Measurements from ENCODE around the gene FAM83G. TPM values are rescaled to one million over a fixed set of nuclear protein-coding genes. Genes with fewer than 3 reads are reported as not detected.
A peak's percentile ranks its signal among the peaks of the same experiment; 100 is the strongest.
"Not testable (repeated sequence)": the region's sequence is repeated elsewhere in the genome, so short reads cannot be mapped to it uniquely, and the experiment has no call there.

Gene FAM83G
- total and polyA plus RNA-seq, 4 donors, result 2.2 to 11.9 (median 7.5) TPM

DNA sequence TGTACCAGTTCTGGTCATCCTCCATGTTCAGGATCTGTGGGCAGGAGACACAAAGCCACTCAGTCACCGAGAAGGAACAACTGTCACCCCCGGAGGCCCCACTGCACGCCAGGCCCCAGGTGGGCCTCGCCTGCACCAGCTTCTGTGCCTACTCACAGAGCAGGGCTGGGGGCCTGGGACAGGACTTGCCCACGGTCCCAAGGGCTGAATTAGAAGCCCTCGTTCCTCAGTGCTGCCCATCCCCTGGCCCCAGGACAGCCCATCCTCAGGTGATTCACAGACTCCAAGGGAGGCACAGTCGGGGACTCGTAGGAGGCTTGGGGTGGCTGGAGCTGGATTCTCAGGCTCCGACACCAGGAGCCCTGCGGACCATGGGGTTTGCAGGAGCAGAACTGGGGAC is 37.3 kb upstream of the FAM83G start:
- ATAC-seq (ENCODE audit: insufficient read depth, low FRiP score); DNase-seq; H3K27ac ChIP-seq (ENCODE audit: low read depth in 1 of 2, low read length in 1 of 2); H3K27me3 ChIP-seq (ENCODE audit: control insufficient read depth in 3 of 3, insufficient read depth in 3 of 3, low read length in 2 of 3); H3K9ac ChIP-seq (ENCODE audit: insufficient read depth in 1 of 2, low read length in 2 of 2); H3K4me1 ChIP-seq (ENCODE audit: control insufficient read depth in 5 of 5, insufficient read depth in 5 of 5, low read length in 5 of 5); H3K9me3 ChIP-seq (ENCODE audit: control insufficient read depth in 4 of 4, insufficient read depth in 3 of 4, low read length in 3 of 4); H3K36me3 ChIP-seq (ENCODE audit: control insufficient read depth in 4 of 4, insufficient read depth in 4 of 4, low read length in 4 of 4); H3K4me3 ChIP-seq: not testable (repeated sequence)
- WGBS, 2 donors, result 77 to 80% methylated on average over 2 to 3 of the region's 10 CpGs

DNA sequence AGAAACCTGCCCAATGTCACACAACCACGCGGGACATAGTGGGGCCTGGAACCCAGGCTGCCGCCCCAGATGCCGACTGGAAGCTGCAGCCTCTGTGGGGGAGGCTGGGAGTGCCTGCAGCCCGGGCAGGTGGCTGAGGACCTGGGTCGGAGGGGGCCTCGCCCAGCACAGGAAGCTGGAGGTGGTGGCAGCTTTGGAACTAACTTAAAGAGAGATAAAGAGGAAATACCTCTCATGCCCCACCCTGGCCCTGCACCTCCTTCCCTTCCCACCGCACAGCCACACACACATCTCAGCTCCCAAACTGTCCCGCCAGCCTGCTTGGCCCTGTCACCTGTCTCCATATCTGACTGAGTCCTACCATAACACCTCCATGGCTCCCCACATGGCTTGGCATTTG is 35.8 kb upstream of the FAM83G start:
- no CpG with 5 or more reads among the region's 9 CpGs for WGBS, 2 donors

DNA sequence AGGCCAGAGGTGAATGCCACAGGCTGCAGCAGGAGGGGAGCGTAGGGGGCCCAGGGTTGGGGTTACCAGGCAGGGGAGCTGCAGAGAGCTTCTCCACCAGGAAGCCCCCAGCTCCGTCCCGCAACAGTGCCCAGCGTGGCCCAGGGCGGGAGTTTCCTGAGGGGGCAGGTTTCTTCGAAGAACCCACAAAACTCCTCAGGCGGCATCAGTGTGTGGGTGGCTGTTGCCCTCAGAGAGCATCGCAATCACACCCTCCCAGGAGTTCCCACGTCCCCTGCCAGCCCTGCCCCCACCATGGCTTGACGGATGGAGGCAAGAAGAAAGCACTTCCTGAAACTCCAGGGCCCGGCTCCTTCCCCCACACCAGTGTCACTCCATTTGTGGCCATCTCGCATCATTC is 34.2 kb upstream of the FAM83G start:
- H3K9ac ChIP-seq (ENCODE audit: insufficient read depth in 1 of 2, low read length in 2 of 2); H3K4me1 ChIP-seq (ENCODE audit: control insufficient read depth in 5 of 5, insufficient read depth in 5 of 5, low read length in 5 of 5); H3K27me3 ChIP-seq (ENCODE audit: control insufficient read depth in 3 of 3, insufficient read depth in 3 of 3, low read length in 2 of 3); DNase-seq; H3K36me3 ChIP-seq (ENCODE audit: control insufficient read depth in 4 of 4, insufficient read depth in 4 of 4, low read length in 4 of 4); H3K9me3 ChIP-seq (ENCODE audit: control insufficient read depth in 4 of 4, insufficient read depth in 3 of 4, low read length in 3 of 4); H3K27ac ChIP-seq (ENCODE audit: low read depth in 1 of 2, low read length in 1 of 2); ATAC-seq (ENCODE audit: insufficient read depth, low FRiP score); H3K4me3 ChIP-seq: not testable (repeated sequence)
- no CpG with 5 or more reads among the region's 12 CpGs for WGBS, 2 donors

More for the DNA sequence above, 35.8 kb upstream of the FAM83G start:
- H3K9me3 ChIP-seq (ENCODE audit: control insufficient read depth in 4 of 4, insufficient read depth in 3 of 4, low read length in 3 of 4); H3K27ac ChIP-seq (ENCODE audit: low read depth in 1 of 2, low read length in 1 of 2); H3K4me1 ChIP-seq (ENCODE audit: control insufficient read depth in 5 of 5, insufficient read depth in 5 of 5, low read length in 5 of 5); H3K9ac ChIP-seq (ENCODE audit: insufficient read depth in 1 of 2, low read length in 2 of 2); DNase-seq; H3K27me3 ChIP-seq (ENCODE audit: control insufficient read depth in 3 of 3, insufficient read depth in 3 of 3, low read length in 2 of 3); ATAC-seq (ENCODE audit: insufficient read depth, low FRiP score); H3K4me3 ChIP-seq; H3K36me3 ChIP-seq (ENCODE audit: control insufficient read depth in 4 of 4, insufficient read depth in 4 of 4, low read length in 4 of 4): not testable (repeated sequence)

DNA sequence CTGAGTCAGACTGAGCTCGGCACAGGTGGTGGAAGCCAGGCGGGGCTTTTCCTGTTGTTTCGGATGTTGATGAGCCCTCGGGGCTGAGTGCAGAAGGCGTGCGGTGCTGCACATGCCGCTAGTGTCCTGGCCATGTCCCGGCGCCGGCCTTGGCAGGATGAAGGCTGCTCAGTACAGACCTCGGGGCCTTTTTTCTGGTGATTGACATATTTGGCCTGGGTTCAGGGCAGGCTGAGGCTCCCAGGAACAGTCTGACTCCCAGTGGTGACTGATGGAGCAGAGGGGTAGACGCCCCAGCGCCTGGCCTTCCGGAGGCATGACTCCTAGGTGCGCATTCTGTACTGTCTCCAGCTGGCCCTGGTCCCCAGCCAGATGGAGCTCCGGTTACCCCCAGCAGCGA is 33.4 kb upstream of the FAM83G start:
- not testable (repeated sequence) for H3K27ac ChIP-seq (ENCODE audit: low read depth in 1 of 2, low read length in 1 of 2); DNase-seq; H3K9ac ChIP-seq (ENCODE audit: insufficient read depth in 1 of 2, low read length in 2 of 2); H3K4me3 ChIP-seq; H3K27me3 ChIP-seq (ENCODE audit: control insufficient read depth in 3 of 3, insufficient read depth in 3 of 3, low read length in 2 of 3); H3K4me1 ChIP-seq (ENCODE audit: control insufficient read depth in 5 of 5, insufficient read depth in 5 of 5, low read length in 5 of 5); H3K36me3 ChIP-seq (ENCODE audit: control insufficient read depth in 4 of 4, insufficient read depth in 4 of 4, low read length in 4 of 4); H3K9me3 ChIP-seq (ENCODE audit: control insufficient read depth in 4 of 4, insufficient read depth in 3 of 4, low read length in 3 of 4)
- WGBS, 2 donors, result no CpG with 5 or more reads among the region's 17 CpGs
- peak; percentile 37 for ATAC-seq (ENCODE audit: insufficient read depth, low FRiP score)

DNA sequence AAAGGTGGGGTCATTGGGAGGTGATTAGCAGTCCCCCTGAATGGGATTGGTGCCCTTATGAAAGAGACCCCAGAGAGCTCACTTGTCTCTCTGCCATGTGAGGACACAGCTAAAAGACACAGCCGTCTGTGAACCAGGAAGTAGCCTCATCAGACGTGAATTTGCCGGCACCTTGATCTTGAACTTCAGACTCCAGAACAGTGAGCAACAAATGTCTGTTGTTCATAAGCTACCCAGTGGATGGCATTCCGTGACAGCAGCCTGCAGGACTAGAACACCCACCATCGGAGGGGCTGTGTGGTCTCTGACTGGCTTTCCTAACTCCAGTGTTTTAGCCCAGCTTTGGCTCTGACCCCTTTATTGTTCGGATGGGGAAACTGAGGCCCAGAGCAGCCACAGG is 33.0 kb upstream of the FAM83G start:
- not testable (repeated sequence) for ATAC-seq (ENCODE audit: insufficient read depth, low FRiP score); H3K27me3 ChIP-seq (ENCODE audit: control insufficient read depth in 3 of 3, insufficient read depth in 3 of 3, low read length in 2 of 3); H3K36me3 ChIP-seq (ENCODE audit: control insufficient read depth in 4 of 4, insufficient read depth in 4 of 4, low read length in 4 of 4); DNase-seq; H3K4me1 ChIP-seq (ENCODE audit: control insufficient read depth in 5 of 5, insufficient read depth in 5 of 5, low read length in 5 of 5); H3K27ac ChIP-seq (ENCODE audit: low read depth in 1 of 2, low read length in 1 of 2); H3K4me3 ChIP-seq; H3K9ac ChIP-seq (ENCODE audit: insufficient read depth in 1 of 2, low read length in 2 of 2); H3K9me3 ChIP-seq (ENCODE audit: control insufficient read depth in 4 of 4, insufficient read depth in 3 of 4, low read length in 3 of 4)
- 33% methylated on average over 1 of the region's 6 CpGs; no CpG with 5 or more reads in 1 of the 2 donors for WGBS, 2 donors

DNA sequence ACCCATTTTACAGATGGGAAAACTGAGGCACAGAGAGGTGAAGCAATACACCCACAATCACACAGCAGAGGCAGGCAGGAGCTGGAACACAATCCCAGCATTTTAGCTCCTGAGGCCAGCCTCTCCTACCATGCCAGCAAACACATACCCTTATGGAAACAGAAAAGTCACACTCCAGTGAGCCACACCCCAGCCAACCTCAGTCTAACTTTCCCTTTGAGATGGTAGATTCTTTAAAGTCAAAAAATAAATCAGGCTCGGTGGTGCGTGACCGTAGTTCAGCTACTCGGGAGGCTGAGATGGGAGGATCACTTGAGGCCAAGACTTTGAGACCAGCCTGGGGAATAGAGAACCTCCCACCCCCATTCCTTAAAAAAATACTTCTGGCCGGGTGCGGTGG is 31.6 kb upstream of the FAM83G start:
- not testable (repeated sequence) for H3K4me1 ChIP-seq (ENCODE audit: control insufficient read depth in 5 of 5, insufficient read depth in 5 of 5, low read length in 5 of 5)
- WGBS, 2 donors, result no CpG with 5 or more reads among the region's 6 CpGs

DNA sequence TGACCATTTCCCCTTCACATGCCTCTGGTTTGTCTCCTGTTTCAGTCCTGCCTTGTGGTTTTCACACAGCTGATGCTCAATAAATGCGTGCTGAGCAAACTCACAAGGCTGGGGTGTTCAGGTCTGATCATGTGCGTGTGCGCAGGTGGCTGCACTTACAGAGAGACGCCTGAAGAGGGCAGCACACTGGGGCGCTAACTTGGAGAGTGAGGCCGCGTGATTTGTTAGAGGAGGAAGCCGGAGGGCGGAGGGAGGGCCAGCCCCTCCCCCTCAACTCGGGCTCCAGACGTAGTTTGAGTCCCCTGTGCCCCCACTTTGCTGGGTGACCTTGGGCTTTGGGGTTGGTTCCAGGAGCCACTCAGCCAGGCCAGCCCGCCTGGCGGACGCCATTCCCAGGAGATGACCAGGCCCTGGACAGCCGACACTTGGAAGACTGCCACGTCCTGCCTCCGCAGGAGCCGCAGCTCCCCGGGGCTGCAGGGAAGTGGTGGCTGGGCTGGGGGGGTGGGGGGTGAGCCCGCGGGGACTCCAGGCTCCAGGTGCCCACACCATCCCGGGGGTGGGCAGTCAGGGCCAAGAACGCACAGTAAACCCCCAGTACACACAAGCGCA is 27.9 kb upstream of the FAM83G start:
- not testable (repeated sequence) for H3K4me1 ChIP-seq (ENCODE audit: control insufficient read depth in 5 of 5, insufficient read depth in 5 of 5, low read length in 5 of 5); H3K4me3 ChIP-seq; H3K9me3 ChIP-seq (ENCODE audit: control insufficient read depth in 4 of 4, insufficient read depth in 3 of 4, low read length in 3 of 4); H3K9ac ChIP-seq (ENCODE audit: insufficient read depth in 1 of 2, low read length in 2 of 2); H3K27me3 ChIP-seq (ENCODE audit: control insufficient read depth in 3 of 3, insufficient read depth in 3 of 3, low read length in 2 of 3); DNase-seq; H3K27ac ChIP-seq (ENCODE audit: low read depth in 1 of 2, low read length in 1 of 2); H3K36me3 ChIP-seq (ENCODE audit: control insufficient read depth in 4 of 4, insufficient read depth in 4 of 4, low read length in 4 of 4)
- ATAC-seq (ENCODE audit: insufficient read depth, low FRiP score), result peak; percentile 96
- WGBS, 2 donors, result no CpG with 5 or more reads among the region's 24 CpGs

More for the DNA sequence above, 31.6 kb upstream of the FAM83G start:
- not testable (repeated sequence) for H3K27ac ChIP-seq (ENCODE audit: low read depth in 1 of 2, low read length in 1 of 2); H3K9me3 ChIP-seq (ENCODE audit: control insufficient read depth in 4 of 4, insufficient read depth in 3 of 4, low read length in 3 of 4); H3K27me3 ChIP-seq (ENCODE audit: control insufficient read depth in 3 of 3, insufficient read depth in 3 of 3, low read length in 2 of 3); H3K9ac ChIP-seq (ENCODE audit: insufficient read depth in 1 of 2, low read length in 2 of 2); H3K36me3 ChIP-seq (ENCODE audit: control insufficient read depth in 4 of 4, insufficient read depth in 4 of 4, low read length in 4 of 4); ATAC-seq (ENCODE audit: insufficient read depth, low FRiP score); H3K4me3 ChIP-seq; DNase-seq
